ENCODE data around the gene KLHL7.

DNA sequence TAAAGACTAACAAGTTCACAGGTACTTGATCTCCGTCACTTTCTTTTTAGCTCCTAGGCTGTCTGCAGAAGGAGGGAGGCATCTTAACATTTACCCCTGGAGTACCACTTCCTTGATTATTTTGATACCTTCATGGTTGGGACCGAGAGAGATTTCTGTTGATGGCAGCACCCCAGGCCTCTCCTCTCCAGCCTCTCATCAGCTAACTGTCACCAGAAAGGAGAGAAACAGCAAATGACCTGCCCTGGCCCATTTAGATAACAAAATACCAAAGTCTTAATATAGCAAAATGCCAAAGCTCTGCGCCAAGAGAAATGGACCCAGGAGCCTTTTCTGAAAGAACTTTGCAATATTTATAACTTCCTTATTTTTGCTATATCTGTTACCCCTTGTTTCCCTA is 30.0 kb upstream of the KLHL7 start:
- TF ChIP-seq, protein P1, sequence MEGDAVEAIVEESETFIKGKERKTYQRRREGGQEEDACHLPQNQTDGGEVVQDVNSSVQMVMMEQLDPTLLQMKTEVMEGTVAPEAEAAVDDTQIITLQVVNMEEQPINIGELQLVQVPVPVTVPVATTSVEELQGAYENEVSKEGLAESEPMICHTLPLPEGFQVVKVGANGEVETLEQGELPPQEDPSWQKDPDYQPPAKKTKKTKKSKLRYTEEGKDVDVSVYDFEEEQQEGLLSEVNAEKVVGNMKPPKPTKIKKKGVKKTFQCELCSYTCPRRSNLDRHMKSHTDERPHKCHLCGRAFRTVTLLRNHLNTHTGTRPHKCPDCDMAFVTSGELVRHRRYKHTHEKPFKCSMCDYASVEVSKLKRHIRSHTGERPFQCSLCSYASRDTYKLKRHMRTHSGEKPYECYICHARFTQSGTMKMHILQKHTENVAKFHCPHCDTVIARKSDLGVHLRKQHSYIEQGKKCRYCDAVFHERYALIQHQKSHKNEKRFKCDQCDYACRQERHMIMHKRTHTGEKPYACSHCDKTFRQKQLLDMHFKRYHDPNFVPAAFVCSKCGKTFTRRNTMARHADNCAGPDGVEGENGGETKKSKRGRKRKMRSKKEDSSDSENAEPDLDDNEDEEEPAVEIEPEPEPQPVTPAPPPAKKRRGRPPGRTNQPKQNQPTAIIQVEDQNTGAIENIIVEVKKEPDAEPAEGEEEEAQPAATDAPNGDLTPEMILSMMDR (IDR thresholded peaks at IDR 0.05; ENCODE audit: low read depth, low read length), result no peak
- TF ChIP-seq EZH2phosphoT487 (IDR thresholded peaks at IDR 0.05; ENCODE audit: low read depth), result no peak
